Measurements from ENCODE around the gene IBA57.
"Not testable (repeated sequence)": the region's sequence is repeated elsewhere in the genome, so short reads cannot be mapped to it uniquely, and the experiment has no call there.

Gene IBA57

DNA sequence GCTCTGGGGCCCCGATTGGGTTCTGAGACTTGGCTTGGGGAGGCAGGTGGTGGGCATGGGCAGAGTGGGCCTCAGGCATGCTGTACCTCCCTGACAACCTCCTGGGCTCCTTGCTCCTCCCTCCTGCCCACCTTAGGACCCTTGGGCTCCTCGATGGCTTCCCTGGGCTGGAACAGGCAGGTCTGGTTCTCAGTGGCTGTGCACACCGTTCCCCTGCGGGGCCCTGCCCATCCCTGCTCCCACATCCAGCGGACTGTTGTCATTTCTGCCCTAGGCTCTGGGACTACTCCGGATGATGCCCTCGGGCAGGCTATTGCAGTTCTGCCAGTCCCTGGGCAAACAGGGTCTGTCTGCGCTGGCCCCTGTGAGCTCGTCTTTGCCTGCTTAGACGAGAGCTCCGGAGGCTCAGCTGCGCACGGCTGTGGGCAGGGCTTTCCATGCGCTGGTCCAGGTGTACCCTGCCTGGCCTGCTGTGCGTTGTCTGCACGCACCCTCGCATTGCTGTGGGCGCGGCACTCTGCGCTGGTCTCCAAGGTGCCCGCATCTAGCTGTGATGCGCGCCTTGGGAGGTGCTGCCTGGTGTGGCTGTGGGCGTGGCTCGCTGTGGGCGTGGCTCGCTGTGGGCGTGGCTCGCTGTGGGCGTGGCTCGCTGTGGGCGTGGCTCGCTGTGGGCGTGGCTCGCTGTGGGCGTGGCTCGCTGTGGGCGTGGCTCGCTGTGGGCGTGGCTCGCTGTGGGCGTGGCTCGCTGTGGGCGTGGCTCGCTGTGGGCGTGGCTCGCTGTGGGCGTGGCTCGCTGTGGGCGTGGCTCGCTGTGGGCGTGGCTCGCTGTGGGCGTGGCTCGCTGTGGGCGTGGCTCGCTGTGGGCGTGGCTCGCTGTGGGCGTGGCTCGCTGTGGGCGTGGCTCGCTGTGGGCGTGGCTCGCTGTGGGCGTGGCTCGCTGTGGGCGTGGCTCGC lies 8.2 kb downstream of the IBA57 start:
- DNase-seq, result not testable (repeated sequence)

DNA sequence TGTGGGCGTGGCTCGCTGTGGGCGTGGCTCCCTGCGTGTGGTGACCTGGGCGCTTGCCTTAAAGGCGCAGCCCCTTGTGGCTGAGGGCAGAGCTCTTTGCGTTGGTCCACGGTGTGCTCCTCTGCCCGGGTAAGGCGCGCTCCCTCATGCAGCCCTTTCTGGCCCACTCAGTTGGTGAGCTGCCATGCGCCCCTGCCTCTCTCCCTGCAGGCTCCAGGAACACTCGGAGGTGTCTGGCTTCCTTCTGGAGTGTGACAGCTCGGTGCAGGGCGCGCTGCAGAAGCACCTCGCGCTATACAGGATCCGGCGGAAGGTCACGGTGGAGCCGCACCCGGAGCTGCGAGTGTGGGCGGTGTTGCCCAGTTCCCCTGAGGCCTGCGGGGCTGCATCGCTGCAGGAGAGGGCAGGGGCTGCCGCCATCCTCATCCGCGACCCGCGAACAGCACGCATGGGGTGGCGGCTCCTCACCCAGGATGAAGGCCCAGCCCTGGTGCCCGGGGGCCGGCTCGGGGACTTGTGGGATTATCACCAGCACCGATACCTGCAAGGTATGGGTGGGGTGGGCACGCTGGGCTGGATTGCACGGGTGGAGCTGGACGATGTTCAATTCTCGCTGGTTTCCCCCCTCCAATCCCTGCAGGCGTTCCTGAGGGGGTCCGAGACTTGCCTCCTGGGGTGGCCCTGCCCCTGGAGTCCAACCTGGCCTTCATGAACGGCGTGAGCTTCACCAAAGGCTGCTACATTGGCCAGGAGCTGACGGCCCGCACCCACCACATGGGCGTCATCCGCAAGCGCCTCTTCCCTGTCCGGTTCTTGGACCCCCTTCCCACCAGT lies 9.1 kb downstream of the IBA57 start:
- DNase-seq, result no peak

- DNase-seq, result no peak
Measured at GRCh38 chr1:228175316-228176023, 9.9 kb downstream of the IBA57 start.

DNA sequence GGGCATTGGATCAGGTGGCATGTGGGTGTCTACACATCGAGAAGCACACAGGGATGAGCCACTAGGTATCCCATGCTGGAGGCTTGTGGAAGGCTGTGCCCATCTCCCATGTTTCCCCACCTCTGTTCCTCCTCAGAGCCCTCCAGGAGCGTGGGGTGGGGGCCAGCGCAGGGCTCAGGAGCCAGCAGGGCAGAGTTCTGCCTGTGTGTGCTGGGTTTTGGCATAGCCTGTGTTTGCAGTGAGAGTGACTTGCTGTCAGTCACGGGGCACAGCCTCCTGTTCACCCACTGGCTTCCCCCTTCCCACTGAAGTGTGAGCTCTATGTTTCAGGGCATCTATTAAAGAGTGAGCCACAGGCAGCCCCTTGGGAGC lies 10.4 kb downstream of the IBA57 start:
- DNase-seq, result no peak

GRCh38 chr1:228176461-228177182 lies 11.0 kb downstream of the IBA57 start:
- DNase-seq, result no peak

- no peak for DNase-seq
Measured at GRCh38 chr1:228177183-228177475, 11.5 kb downstream of the IBA57 start.

- no peak for DNase-seq
Measured at GRCh38 chr1:228177721-228178710, 12.4 kb downstream of the IBA57 start.

DNA sequence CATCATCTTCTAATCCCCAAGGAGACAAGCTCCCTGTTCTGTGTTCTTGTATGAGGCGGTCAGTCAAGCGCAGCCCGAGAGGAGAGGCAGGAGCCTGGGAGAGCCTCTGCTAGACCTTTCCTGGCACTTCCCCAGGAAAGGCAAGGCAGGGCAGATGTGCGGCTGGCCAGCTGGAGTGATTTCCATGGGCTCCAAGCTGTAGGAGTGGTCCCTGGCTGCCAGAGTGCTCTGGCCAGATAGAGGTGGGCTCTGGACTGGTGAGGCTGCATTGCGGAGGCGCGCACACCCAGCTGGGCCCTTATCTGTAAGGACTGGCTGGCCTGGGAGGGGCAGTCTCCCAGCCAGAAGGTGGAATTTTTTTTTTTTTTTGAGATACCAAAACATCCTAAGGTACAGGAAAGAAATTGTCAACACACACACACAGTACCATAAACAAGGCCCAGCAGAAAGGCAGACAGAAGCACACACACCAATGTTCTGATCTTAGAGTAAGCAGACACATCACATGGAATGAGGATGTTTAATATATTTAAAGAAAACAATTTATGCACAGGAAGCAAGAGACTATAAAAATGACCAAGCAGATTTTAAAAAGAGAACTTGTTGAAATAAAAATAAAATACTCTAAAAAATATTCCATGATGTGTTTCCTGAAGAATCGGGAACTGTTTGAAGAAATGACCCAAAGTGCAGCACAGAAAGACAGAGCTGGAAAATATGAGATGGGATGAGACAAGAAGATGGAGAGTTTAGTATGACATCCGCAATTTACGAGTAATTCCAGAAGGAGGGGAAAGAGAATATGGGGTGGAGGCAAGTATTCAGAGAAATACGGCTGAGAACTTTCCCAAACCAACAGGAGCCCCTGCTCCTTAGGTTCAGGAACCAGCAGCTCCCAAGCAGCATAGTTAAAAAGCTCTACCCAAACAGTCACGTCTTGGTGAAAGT lies 13.4 kb downstream of the IBA57 start:
- DNase-seq, result no peak

DNA sequence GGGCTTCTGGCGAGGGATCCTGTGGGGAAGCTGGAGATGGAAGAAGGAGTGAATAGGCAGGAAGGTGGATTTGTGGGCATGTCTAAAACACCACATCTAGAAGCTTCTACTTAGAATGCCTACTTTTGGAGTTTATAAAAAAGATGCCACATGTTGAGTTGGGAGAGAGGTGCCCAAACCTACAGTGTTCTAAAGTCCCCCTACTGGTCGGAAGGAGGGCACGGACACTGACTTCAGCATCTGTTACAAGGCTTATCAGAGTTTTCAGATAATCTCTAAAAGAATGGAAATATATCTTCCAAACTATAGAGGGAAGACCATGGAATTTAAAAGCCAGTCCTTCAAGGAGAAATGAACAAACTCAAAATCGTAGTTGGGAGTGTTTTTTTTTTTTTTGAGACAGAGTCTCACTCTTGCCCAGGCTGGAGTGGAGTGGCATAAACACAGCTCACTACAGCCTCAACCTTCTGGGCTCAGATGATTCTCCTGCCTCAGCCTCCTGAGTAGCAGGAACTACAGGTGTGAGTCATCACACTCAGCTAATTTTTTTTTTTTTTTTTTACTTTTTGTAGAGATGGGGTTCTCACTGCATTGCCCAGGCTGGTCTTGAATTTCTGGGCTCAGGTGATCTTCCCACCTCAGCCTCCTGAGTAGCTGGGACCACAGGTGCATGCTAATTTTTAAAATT lies 14.8 kb downstream of the IBA57 start:
- no peak for DNase-seq

DNA sequence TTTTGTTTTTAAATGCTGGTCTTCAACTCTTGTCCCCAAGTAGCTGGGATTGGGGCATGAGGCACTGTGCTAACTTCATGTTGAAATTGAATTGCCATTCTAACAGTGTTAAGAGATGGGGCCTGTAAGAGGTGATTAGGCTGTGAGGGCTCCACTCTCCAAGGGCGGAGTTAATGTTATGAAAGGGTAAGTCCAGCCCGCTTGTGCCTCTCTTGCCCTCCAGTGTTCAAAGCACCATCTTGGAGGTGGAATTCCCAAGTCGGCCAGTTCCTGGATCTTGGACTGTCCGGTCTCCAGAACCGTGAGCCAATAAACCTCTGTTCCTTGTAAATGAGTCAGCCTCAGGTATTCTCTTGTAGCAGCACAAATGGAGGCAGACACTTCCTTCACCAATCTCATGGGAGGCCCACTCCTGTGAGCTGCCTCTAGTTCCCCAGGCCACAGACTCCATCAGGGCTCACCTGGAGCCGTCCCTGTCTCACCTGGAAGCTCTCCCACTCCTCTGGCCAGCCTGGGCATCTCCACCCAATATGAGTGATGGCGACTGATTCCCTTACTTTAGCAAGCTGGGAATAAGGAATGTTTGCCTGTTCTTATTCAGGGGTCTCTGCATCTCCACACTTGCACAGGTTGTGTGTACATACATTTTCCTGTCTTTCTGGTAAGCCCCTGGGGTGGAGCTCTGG lies 15.5 kb downstream of the IBA57 start:
- DNase-seq, result no peak

DNA sequence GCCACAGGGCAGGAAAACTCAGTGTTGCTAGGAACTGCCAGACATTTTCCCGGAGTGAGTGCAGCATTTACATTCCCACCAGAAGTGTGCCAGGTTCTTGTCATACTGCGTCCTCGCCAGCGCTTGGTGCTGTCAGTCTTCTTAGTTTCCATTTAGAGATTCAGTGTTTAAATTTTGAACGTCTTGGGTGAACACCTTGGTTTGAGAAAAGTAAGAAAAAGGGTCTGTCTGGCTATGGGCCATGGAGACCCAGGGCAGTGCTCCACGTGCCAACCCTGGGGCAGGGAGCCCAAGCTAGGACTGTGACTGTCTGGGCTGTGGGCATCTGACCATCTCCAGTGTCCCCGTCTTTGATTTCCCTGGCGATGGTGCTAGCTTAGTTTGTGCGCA lies 16.0 kb downstream of the IBA57 start:
- no peak for DNase-seq

DNA sequence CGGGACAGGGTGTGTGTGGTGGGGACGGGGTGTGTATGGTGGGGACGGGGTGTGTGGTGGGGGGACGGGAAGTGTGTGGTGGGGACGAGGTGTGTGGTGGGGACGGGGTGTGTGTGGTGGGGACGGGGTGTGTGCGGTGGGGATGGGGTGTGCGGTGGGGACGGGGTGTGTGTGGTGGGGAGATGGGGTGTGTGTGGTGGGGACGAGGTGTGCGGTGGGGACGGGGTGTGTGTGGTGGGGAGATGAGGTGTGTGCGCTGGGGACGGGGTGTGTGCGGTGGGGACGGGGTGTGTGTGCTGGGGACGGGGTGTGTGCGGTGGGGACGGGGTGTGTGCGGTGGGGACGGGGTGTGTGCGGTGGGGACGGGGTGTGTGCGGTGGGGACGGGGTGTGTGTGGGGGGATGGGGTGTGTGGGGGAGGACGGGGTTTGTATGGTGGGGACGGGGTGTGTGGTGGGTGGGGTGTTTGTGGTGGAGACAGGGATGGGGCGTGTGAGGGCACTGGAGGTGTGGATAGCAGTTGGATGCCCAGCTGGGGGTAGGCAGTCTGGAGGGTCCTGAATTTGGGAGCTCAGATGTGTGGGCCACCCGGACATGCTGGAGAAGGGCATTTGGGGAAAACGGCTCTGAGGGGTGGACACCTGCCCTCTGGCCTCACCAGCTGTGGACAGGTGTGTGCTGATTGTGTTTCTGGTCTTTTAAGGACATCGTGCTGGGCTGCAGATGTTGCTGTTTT lies 16.9 kb downstream of the IBA57 start:
- no peak for DNase-seq

- DNase-seq, result no peak
Measured at GRCh38 chr1:228184152-228184551, 18.5 kb downstream of the IBA57 start.

- DNase-seq, result no peak
Measured at GRCh38 chr1:228185641-228185965, 20.0 kb downstream of the IBA57 start.

DNA sequence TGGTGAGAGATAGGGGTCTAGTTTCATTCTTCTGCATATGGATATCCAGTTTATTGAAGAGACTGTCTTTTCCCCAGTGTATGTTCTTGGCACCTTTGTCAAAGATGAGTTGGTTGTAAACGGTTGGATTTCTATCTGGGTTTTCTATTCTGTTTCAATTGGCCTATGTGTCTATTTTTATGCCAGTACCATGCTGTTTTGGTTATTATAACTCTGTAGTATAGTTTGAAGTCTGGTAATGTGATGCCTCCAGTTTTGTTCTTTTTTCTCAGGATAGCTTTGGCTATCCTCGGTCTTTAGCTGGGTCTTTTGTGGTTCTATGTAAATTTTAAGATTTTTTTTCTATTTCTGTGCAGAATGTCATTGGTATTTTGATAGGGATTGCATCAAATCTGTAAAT lies 22.6 kb downstream of the IBA57 start:
- not testable (repeated sequence) for DNase-seq

GRCh38 chr1:228190182-228190581 lies 24.6 kb downstream of the IBA57 start:
- DNase-seq, result no peak

DNA sequence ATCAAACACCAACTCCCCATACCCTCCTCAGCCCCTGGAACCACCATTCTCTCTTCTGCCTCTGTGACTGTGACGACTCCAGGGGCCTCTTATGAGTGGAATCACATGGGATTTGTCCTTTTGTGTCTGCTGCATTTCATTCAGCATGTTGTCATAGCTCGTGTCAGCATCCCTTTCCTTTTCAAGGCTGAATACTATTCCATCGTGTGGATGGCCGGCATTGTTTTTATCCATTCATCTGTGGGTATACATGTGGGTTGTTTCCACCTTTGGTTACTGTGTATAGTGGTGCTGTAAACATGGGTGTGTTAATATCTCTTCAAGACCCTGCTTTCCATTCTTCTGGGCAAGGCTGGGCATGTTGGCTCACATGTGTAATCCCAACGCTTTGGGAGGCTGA lies 25.2 kb downstream of the IBA57 start:
- DNase-seq, result no peak

GRCh38 chr1:228194436-228194835 lies 28.8 kb downstream of the IBA57 start:
- DNase-seq, result no peak

Measured in KG1 (cell line).